ENCODE results near the gene HDHD3.

HDHD3 gene

GRCh38 chr9:113375057-113376023, 1.4 kb downstream of the HDHD3 start:
- TF ChIP-seq CTCF (IDR thresholded peaks at IDR 0.05; ENCODE audit: control insufficient read depth, insufficient read depth, low read depth, low read length, missing control alignments): no peak
- no peak overlapping the region for H3K4me3 ChIP-seq (ENCODE audit: control insufficient read depth, low read depth, low read length)
- no peak for DNase-seq (ENCODE audit: low read depth)

GRCh38 chr9:113373676-113374392, 3.0 kb downstream of the HDHD3 start:
- no peak for TF ChIP-seq CTCF (IDR thresholded peaks at IDR 0.05; ENCODE audit: control insufficient read depth, insufficient read depth, low read depth, low read length, missing control alignments)
- DNase-seq (ENCODE audit: low read depth): no peak
- no peak overlapping the region for H3K4me3 ChIP-seq (ENCODE audit: control insufficient read depth, low read depth, low read length)

GRCh38 chr9:113373256-113373655, 3.5 kb downstream of the HDHD3 start:
- H3K4me3 ChIP-seq (ENCODE audit: control insufficient read depth, low read depth, low read length): no peak overlapping the region
- no peak for TF ChIP-seq CTCF (IDR thresholded peaks at IDR 0.05; ENCODE audit: control insufficient read depth, insufficient read depth, low read depth, low read length, missing control alignments)
- DNase-seq (ENCODE audit: low read depth): no peak

- no peak overlapping the region for H3K4me3 ChIP-seq (ENCODE audit: control insufficient read depth, low read depth, low read length)
- DNase-seq (ENCODE audit: low read depth): no peak
- no peak for TF ChIP-seq CTCF (IDR thresholded peaks at IDR 0.05; ENCODE audit: control insufficient read depth, insufficient read depth, low read depth, low read length, missing control alignments)
Observed at GRCh38 chr9:113372059-113372458, 4.7 kb downstream of the HDHD3 start.

- TF ChIP-seq CTCF (IDR thresholded peaks at IDR 0.05; ENCODE audit: control insufficient read depth, insufficient read depth, low read depth, low read length, missing control alignments): no peak
- DNase-seq (ENCODE audit: low read depth): no peak
- H3K4me3 ChIP-seq (ENCODE audit: control insufficient read depth, low read depth, low read length): no peak overlapping the region
Observed at GRCh38 chr9:113370806-113371325, 5.9 kb downstream of the HDHD3 start.

- no peak for DNase-seq (ENCODE audit: low read depth)
- no peak overlapping the region for H3K4me3 ChIP-seq (ENCODE audit: control insufficient read depth, low read depth, low read length)
- TF ChIP-seq CTCF (IDR thresholded peaks at IDR 0.05; ENCODE audit: control insufficient read depth, insufficient read depth, low read depth, low read length, missing control alignments): no peak
Observed at GRCh38 chr9:113369855-113370140, 7.0 kb downstream of the HDHD3 start.
